NCI-H226 (cell line): ENCODE measurements around the gene CREG2.
A peak's percentile ranks its signal among the peaks of the same experiment; 100 is the strongest.

Source experiments
- DNase-seq: peaks from one replicate; pipeline ENCODE4 v3.0.0-alpha.2; 2015

CREG2 gene, protein sequence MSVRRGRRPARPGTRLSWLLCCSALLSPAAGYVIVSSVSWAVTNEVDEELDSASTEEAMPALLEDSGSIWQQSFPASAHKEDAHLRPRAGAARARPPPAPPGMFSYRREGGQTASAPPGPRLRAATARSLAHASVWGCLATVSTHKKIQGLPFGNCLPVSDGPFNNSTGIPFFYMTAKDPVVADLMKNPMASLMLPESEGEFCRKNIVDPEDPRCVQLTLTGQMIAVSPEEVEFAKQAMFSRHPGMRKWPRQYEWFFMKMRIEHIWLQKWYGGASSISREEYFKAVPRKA

DNA sequence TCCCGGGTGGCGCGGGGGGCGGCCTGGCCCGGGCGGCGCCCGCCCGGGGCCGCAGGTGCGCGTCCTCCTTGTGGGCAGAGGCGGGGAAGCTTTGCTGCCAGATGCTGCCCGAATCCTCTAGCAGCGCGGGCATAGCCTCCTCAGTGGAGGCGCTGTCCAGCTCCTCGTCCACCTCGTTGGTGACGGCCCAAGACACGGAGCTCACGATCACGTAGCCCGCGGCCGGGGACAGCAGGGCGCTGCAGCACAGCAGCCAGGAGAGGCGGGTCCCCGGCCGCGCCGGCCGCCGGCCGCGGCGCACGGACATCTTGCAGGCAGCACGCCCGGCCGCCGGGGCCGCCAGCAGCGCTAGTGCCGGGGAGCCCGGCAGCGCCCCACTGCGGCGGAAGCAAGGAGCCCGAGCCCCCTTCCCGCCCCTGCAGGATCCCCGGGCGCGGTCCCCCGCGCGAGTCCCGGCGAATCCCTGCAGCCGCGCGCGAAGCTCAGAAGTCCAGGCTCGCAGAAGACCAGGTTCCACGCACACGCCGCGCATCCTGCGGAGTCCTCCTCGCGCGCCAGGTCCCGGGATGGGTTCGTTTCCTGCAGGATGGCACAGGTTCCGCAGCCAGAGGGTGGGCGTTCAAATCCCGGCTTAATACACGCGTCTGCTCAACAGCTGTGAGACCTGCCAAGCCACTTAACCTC lies at the start of gene CREG2:
Gene CREG2, minus strand, starts transcription at position 353 of the 684 bp plus-strand sequence. Its CDS starts 46 bp downstream, at position 307.
- peak; percentile 42 for DNase-seq

DNA sequence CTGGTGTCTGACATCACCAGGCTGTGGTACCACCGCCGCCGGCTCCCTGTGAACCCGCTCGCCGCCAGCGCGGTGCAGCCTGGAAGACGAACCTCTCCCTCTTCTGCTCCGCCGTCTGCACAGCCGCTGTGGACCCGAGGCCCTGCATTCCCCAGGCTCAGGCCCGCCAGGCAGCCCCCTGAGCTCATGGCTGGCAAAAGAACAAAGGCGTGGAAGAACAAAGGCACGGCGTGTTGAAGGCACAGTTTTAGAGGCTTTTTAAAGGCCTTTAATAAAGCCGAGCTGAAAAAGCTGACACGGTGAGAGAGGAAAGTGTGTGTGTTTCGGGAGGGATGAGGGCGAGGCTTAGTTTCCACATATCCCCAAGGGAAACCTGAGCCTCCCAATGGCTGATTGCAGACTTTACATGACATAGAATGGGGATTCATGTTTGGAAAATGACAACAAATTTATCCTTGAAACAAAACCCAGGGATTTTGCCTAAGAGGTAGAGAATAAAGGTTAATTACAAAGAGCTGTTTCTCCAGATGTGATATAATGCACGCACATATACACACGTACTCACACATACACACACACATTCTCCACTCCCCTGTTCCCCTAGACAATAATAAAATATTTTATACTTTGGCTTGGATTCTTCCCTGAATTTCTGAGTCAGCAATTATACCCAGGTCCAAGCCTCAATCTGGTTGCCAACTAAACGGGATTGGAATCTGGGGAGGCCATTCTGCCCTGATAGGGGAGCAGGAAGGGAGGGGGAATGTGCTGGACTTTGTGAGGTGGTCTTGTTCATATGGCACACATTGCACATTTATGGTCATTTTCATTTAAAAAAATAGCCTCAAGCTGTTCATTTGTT lies 47.9 kb upstream of the CREG2 start:
- DNase-seq = peak; percentile 28

- DNase-seq = no peak
These were observed 46.2 kb upstream of the CREG2 start for GRCh38 chr2:101433465-101433864.

- DNase-seq = no peak
These were observed 45.3 kb upstream of the CREG2 start for GRCh38 chr2:101432411-101433181.

DNA sequence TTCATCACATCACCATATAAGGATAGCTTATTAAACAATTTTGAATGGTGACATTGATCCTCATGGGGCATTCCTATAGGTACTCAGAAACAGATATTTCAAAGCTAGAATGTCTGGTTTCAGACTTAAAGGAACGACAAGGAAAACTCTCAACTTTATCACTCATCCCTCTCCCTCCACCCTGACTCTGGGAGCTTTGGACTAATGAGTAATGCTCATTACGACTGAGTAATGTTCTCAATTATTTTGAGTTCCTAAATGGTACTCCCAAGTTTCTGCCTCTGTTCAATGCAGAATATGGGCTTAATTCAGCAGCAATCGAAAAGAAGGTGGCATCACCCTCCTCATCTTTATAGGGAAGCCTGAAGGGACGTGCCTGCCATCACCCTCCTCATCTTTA lies 44.2 kb upstream of the CREG2 start:
- no peak for DNase-seq

DNA sequence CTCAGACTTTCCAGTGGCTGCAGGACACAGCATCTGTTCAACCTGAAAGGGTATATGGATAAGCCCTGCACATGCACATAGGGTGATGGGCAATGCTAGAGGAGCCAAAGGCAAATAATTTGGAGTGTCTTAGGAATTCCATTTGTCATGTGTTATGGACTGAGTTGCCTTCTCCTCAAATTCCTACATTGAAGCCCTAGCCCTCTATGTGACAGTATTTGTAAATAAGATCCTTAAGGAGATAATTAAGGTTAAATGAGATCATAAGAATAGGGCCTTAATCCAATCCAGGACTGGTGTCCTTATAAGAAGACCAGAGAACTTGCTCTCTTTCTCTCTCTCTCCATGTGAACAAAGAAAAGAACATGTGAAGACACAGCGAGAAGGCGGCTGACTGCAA lies 42.9 kb upstream of the CREG2 start:
- DNase-seq = no peak

DNA sequence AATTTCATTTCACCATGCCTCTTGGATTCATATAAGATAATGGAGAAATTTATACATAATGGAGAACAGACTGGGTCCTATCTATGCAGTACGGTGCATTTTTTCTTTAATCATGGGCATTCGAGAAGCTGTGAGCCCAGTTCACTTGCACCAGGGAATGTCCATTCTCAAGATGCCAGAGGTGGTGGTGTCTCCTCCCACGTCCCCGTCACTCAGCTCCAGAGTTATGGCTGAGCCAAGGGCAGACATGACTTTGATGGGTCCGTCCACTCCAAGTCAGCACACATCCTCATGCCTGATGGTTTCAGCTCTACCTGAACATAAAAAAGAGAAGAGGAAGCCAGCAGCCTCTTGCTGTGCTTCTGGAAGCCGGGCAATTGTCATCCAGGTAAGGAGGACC lies 42.1 kb upstream of the CREG2 start:
- no peak for DNase-seq

DNA sequence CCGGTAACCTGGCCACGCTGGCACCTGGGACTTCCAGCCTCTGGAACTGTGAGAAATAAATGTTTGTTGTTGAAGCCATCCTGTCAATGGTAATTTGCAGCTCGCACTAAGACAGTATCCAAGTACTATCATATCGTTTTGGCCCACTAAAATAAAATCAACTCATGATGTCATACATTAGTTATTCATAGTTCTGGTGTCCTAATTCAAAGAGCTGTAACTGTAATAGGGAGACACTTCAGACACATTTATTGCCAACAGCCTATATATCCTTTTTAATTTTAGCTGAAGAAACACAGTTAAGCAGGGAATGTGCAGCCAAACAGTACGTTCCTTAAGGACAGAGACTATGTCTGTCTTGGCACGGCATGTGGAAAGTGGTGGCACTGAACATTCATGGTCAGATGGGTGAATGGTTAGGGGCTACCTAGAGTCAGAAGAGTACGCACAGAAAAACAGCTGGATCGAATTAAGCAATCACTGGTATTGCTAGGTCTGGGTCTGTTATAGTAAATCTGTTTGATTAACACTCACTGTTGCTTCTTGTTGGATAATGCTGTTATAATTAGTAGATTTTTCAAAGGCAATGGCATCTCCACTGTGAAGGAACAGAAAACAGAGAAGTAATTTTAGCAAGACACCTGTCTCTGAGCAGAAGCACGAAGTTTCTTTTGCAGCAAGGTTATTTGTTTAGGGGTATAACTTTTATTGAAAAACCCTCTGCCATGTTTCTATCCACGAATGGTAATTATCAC lies 41.3 kb upstream of the CREG2 start:
- no peak for DNase-seq

DNA sequence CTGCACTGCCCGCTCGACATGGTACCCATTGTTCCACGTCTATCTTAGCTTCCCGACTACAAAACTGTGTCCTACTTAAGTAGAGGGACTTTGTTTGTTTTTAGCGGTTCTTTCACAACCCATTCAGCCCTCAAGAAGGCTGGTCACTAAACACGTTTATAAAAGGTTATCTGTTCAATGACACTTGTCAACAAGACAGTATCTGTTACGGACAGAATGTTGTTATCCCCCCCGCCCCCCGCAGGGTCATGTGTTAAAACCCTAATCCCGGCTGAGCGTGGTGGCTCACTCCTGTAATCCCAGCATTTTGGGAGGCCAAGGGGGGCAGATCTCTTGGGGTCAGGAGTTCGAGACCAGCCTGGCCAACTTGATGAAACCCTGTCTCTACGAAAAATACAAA lies 40.4 kb upstream of the CREG2 start:
- no peak for DNase-seq

DNA sequence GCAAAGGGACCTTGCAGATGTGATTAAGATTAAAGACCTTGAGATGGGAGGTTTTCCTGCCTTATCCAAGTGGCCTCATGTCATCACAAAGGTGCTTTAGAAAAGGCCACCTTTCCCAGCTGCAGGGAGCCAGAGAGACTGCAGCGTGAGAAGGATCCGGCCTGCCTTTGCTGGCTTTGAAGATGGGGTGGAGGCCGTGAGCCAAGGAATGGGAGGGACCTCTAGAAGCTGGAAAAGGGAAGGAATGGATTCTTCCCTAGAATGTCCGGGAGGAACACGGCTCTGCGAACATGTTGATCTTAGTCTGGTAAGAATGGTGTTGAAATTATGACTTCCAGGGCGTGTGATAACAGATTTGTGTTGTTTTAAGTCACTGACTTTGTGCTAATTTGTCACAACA lies 39.9 kb upstream of the CREG2 start:
- DNase-seq = no peak

- no peak for DNase-seq
These were observed 39.5 kb upstream of the CREG2 start for GRCh38 chr2:101426822-101427221.

- DNase-seq = no peak
These were observed 33.3 kb upstream of the CREG2 start for GRCh38 chr2:101420623-101421022.

GRCh38 chr2:101419096-101419663 lies 31.9 kb upstream of the CREG2 start:
- DNase-seq = peak; percentile 20

GRCh38 chr2:101418460-101419095 lies 31.3 kb upstream of the CREG2 start:
- no peak for DNase-seq

DNA sequence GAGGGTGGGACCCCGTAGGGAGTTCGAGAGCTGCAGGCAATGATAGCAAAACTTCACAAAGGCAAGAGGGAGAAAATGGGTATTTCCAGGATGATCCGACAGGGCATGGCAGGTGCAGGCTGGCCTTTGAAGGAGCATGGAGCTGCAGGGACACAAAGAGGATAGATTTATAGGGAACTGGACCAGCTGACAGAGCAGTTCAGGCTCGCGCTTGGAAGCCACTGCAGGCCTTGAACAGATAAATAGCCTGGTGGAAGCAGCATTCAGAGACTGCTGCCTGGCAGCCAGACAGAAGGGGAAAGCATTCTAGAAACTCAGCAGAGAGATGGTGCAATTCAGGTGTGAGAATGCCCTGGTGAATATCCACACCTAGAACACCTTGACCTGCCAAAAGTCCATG lies 29.3 kb upstream of the CREG2 start:
- no peak for DNase-seq

DNA sequence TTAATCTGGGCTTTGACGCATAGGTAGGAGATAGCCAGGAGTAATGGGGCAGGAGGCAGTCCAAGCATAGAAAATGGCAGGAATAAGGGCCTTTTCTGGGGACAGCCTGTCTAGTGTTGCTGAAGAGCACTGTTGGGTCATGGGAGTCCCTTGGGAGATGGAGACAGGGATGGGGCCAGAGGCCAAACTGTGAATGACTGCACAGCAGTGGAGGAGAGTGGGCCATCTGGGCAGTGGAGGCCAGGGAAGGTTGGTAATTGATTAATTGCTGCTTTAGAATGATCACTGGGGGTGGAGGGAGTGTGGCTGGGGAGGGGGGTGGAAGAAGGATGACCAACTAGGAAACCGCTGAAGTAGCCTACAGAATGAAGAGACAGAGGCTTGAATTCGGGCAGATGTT lies 28.6 kb upstream of the CREG2 start:
- no peak for DNase-seq

DNA sequence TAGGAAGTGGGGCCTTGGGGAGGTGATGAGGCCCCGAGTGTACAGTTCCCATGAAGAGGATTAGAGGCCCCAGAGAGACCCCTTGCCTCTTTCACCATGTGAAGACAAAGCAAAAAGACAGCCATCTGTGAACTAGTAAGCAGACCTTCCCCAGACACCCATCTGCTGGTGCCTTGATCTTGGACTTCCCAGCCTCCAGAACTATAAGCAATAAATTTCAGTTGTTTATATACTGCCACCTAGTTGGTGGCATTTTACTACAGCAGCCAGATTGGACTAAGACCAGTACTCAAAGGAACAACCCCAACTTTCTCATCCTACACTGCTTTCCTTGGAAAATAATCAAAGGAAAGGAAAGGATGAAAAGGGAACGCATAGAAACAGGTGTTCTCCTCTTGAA lies 27.9 kb upstream of the CREG2 start:
- DNase-seq = no peak

GRCh38 chr2:101412092-101412694 lies 24.9 kb upstream of the CREG2 start:
- DNase-seq = no peak

- DNase-seq = no peak
These were observed 23.4 kb upstream of the CREG2 start for GRCh38 chr2:101410746-101411145.

GRCh38 chr2:101410114-101410513 lies 22.8 kb upstream of the CREG2 start:
- DNase-seq = no peak

DNA sequence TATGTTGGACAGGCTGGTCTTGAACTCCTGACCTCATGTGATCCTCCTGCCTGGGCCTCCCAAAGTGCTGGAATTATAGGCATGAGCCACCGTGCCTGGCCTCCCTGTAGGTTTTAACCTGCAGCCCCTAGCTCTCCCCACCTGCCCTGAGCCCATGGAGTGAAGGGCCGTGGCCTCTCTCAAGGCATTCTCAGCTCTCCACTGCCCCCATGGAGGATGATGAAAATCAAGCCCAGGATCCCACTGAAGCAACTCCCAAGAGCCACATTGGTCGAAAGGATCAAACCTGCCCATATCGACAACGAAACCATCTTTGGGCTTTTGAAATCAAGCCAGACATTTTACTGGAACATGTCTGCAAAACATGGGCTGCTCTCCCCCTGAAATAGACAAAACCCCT lies 22.4 kb upstream of the CREG2 start:
- no peak for DNase-seq
